ENCODE data around the gene DNMT3A.

The DNMT3A gene

DNA sequence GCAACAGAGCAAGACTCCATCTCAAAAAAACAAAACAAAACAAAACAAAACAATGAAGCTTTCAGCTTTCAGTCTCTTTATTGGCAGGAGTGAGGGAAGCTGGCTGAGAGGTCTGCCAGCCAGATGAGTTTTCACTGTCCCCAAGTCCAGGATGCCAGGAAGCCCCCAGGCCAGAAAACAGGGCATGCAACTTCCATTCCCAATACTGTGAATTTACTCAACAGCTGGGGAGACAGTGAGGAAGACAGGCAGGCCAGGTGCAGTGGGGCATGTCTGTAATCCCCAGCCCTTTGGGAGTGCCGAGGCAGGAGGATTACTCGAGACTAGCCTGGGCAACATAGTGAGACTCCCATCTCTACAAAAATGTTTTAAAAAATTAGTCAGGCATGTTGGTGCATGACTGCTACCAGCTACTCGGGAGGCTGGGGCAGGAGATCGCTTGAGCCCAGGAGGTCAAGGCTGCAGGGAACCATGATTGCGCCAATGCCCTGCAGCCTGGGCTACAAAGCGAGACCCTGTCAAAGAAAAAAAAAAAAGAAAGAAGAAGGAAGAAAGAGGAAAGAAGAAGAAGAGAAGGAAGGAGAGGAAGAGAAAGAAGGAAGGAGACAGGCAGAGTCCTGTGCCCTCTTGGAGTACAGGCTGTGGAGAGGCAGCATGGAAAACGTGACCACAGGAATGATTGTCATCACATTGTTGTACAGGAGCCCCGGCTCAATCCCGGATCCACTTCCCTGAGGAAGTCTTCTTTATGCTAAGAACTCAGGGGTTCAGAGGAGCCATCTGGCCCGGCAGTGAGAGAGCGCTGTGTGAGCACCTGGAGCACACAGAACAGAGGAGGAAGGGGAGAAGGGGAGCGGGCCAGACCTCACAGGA lies 144.2 kb downstream of the DNMT3A start:
- peak; percentile 20 to 49 for DNase-seq

DNA sequence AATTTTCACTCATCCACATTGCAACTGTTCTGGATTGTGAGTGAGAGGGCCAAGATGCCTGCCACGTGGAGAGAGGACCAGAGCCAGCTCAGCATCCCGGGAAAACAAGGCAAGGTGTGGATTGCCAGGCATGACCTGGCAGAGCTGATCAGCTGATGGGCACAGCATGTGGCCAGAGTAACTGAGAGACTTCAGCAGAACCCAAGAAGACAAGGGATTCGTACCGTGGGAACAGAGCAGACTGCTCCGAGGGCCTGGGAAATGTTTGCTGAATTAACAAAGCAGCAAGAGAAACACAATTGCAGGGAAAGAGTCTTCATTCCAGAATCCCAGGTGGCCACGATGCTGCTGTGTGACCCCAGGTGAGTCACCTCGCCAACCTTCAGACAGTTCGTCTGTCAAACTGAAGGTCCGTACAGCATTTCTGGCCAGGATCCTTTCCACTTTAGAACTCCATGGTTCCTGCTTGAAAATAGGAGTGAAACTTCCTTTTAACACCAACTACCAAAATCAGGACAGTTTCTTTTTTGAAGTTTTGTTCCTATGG lies 147.1 kb downstream of the DNMT3A start:
- no peak for DNase-seq

DNA sequence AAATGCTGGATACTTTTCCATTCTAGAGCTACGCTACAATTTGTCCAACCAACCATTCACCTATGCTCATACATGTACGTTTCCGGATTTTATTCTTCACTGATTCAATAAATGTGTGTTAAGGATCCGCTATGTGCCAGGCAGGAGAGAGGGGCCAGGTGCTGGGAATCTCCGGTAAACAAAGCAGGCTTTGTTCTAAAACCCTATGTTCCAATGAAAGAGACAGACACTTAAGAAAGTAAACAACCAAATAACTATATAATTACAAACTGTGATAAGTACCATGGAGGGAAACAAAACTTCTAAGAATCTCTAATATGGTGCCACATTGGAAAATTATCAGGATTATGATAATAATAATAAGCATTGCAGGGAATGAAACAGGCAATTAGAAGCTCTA lies 151.2 kb downstream of the DNMT3A start:
- DNase-seq = no peak

GRCh38 chr2:25188405-25188804 lies 153.3 kb downstream of the DNMT3A start:
- DNase-seq = no peak

DNA sequence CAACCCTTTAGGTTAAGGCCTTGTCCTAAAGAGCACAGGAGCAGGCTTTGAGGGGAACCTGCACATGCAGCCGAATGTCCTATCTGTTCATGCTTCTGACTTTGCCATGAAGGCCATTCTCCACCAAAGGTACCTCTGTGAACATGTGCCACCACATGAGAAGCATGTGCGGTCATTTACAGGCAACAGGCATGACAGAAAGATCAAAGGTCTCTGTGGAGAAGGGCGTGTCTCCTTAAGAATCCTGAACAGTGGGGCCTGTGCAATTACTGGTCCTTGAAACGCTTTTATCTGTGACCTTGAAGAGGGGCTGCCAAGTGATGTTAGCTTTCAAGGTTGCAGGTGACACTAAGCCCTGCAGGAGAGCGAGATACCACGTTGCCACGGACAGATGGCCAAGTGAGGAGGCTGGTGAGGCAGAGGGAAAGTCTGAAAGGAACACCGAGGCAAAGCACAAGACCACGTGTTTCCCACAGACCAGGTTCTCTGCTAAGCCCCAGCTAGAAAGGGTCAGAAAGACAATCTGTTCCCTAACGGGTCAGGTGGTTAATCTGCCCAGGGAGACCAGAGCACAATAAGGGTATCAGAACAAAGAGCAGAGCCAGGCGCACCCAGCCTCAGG lies 153.9 kb downstream of the DNMT3A start:
- DNase-seq = peak; percentile 35 to 75

- DNase-seq = no peak
These were observed 157.5 kb downstream of the DNMT3A start for GRCh38 chr2:25184254-25184653.

- DNase-seq = no peak
These were observed 162.7 kb downstream of the DNMT3A start for GRCh38 chr2:25178976-25179375.
